Liver (tissue), 9 donors: ENCODE results near the gene TAF13. TPM values are rescaled to one million over a fixed set of nuclear protein-coding genes. Genes with fewer than 3 reads are reported as not detected.

Experiments used
- DNase-seq: peaks from one replicate; pipeline ENCODE4 v3.0.0-alpha.2; 2017; ENCODE audit warnings: low spot score
- H3K27ac ChIP-seq, 2 donors: one replicate each; pipeline ENCODE4 v1.7.0; 2013; ENCODE audit warnings: inconsistent platforms in 2 of 2, low read length in 2 of 2, control low read depth in 1 of 2, low read depth in 1 of 2, mild to moderate bottlenecking in 1 of 2
- H3K27me3 ChIP-seq, 4 donors: one replicate each; pipeline versions ENCODE4 v1.6.1 to v1.7.0; 2013; ENCODE audit warnings: low read length in 3 of 4, inconsistent platforms in 1 of 4, mild to moderate bottlenecking in 1 of 4, moderate library complexity in 1 of 4; ENCODE audit not compliant: control insufficient read depth in 4 of 4, insufficient read depth in 4 of 4
- H3K36me3 ChIP-seq, 4 donors: one replicate each; pipeline versions ENCODE4 v1.6.1 to v1.7.0; 2013; ENCODE audit warnings: low read length in 3 of 4, mild to moderate bottlenecking in 3 of 4, low read depth in 1 of 4, moderate library complexity in 1 of 4; ENCODE audit not compliant: control insufficient read depth in 4 of 4, insufficient read depth in 3 of 4
- H3K4me1 ChIP-seq, 4 donors: one replicate each; pipeline versions ENCODE4 v1.6.1 to v1.7.0; 2013; ENCODE audit warnings: low read length in 3 of 4, mild to moderate bottlenecking in 3 of 4, moderate library complexity in 1 of 4; ENCODE audit not compliant: control insufficient read depth in 4 of 4, insufficient read depth in 4 of 4
- H3K4me3 ChIP-seq, 3 donors: one replicate each; pipeline versions ENCODE4 v1.6.1 to v1.7.0; 2013; ENCODE audit warnings: low read length in 3 of 3, control low read depth in 1 of 3, low read depth in 1 of 3, mild to moderate bottlenecking in 1 of 3
- H3K9ac ChIP-seq, 2 donors: one replicate each; pipeline ENCODE4 v1.7.0; 2013; ENCODE audit warnings: low read length in 2 of 2, mild to moderate bottlenecking in 2 of 2, moderate library complexity in 2 of 2, control low read depth in 1 of 2, low read depth in 1 of 2
- H3K9me3 ChIP-seq, 4 donors: one replicate each; pipeline versions ENCODE4 v1.6.1 to v1.7.0; 2013; ENCODE audit warnings: low read length in 3 of 4; ENCODE audit not compliant: control insufficient read depth in 4 of 4
- ATF3 ChIP-seq: IDR thresholded peaks from 2 replicates; pipeline ENCODE4 v1.6.1; 2016; ENCODE audit warnings: antibody characterized with exemption
- CTCF ChIP-seq: fragments of 150-350 bp; IDR thresholded peaks from 2 replicates; pipeline ENCODE4 v1.5.1; 2017; ENCODE audit warnings: improper control_type of control experiment, low read depth, low read length; ENCODE audit not compliant: missing input control
- EGR1 ChIP-seq, 2 donors: IDR thresholded peaks; 2 replicates each; pipeline ENCODE4 v1.6.1; 2016 to 2018; ENCODE audit warnings: antibody characterized with exemption in 2 of 2, low read depth in 2 of 2
- FOXA1 ChIP-seq: IDR thresholded peaks from 2 replicates; pipeline ENCODE4 v1.6.1; 2016; ENCODE audit warnings: antibody characterized with exemption
- FOXA2 ChIP-seq: IDR thresholded peaks from 2 replicates; pipeline ENCODE4 v1.6.1; 2016; ENCODE audit warnings: antibody characterized with exemption
- GABPA ChIP-seq, 2 donors: IDR thresholded peaks in 1 of 2; conservative IDR thresholded peaks in 1 of 2; 2 replicates each; pipeline ENCODE4 v1.6.1; 2016; ENCODE audit warnings: antibody characterized with exemption in 2 of 2, mild to moderate bottlenecking in 1 of 2, moderate library complexity in 1 of 2
- HNF4A ChIP-seq, 2 donors: conservative IDR thresholded peaks; 2 replicates each; pipeline ENCODE4 v1.6.1; 2016; ENCODE audit warnings: antibody characterized with exemption in 2 of 2, mild to moderate bottlenecking in 2 of 2
- HNF4G ChIP-seq: IDR thresholded peaks from 2 replicates; pipeline ENCODE4 v1.6.1; 2016; ENCODE audit warnings: antibody characterized with exemption
- JUND ChIP-seq, 2 donors: IDR thresholded peaks; 2 replicates each; pipeline ENCODE4 v1.6.1; 2016; ENCODE audit warnings: antibody characterized with exemption in 2 of 2
- MAX ChIP-seq: IDR thresholded peaks from 2 replicates; pipeline ENCODE4 v1.6.1; 2016; ENCODE audit warnings: antibody characterized with exemption
- NR2F2 ChIP-seq: IDR thresholded peaks from 2 replicates; pipeline ENCODE4 v1.6.1; 2016; ENCODE audit warnings: antibody characterized with exemption
- RAD21 ChIP-seq, 2 donors: IDR thresholded peaks; 2 replicates each; pipeline ENCODE4 v1.6.1; 2016; ENCODE audit warnings: antibody characterized with exemption in 2 of 2, mild to moderate bottlenecking in 2 of 2
- REST ChIP-seq: IDR thresholded peaks from 2 replicates; pipeline ENCODE4 v1.6.1; 2016; ENCODE audit warnings: antibody characterized with exemption, mild to moderate bottlenecking
- RXRA ChIP-seq, 2 donors: IDR thresholded peaks; 2 replicates each; pipeline ENCODE4 v1.6.1; 2017 to 2018; ENCODE audit warnings: antibody characterized with exemption in 2 of 2, mild to moderate bottlenecking in 1 of 2
- SP1 ChIP-seq: IDR thresholded peaks from 2 replicates; pipeline ENCODE4 v1.6.1; 2018; ENCODE audit warnings: antibody characterized with exemption, mild to moderate bottlenecking
- TAF1 ChIP-seq: conservative IDR thresholded peaks from 2 replicates; pipeline ENCODE4 v1.6.1; 2016; ENCODE audit warnings: antibody characterized with exemption, mild to moderate bottlenecking
- YY1 ChIP-seq: IDR thresholded peaks from 2 replicates; pipeline ENCODE4 v1.6.1; 2016; ENCODE audit warnings: antibody characterized with exemption, mild to moderate bottlenecking
- ZBTB33 ChIP-seq: IDR thresholded peaks from 2 replicates; pipeline ENCODE4 v1.6.1; 2016; ENCODE audit warnings: antibody characterized with exemption
- WGBS: extraction: QIAGEN DNeasy Blood & Tissue Kit; methylation state at CpG from one replicate; pipeline ENCODE4 v1.1.7; 2013; 5-methylcytosine and 5-hydroxymethylcytosine counted together
- polyA plus RNA-seq, 2 donors: library from polyadenylated mRNA; stranded (reverse) in 1 of 2; unstranded in 1 of 2; fragments of 200-250 nt in 1 of 2; fragments of >200 nt in 1 of 2; fragmentation: Nextera tagmentation in 1 of 2; extraction: Ambion mirVana in 1 of 2; gene quantifications; one replicate each; pipeline versions ENCODE4 v1.2.1 to v1.2.3, GENCODE V29; 2013 to 2015
- total RNA-seq, 2 donors: library from RNA; depleted of rRNA; stranded (reverse); fragments of >200 nt; gene quantifications; one replicate each; pipeline ENCODE4 v1.2.3, GENCODE V29; 2014
- donor health status: healthy.
- donor health status: healthy.
- donor health status: healthy.
- donor health status: healthy.
- donor health status: healthy.

Gene TAF13
- 10 to 100 TPM; 19.3 to 31.7 TPM for total RNA-seq
- polyA plus RNA-seq: 10 to 100 TPM; 17.9 to 21.0 TPM

- no peaks in the 10 kb centered on the region for H3K9me3 ChIP-seq
- peak; percentile 90 for DNase-seq
Measured at GRCh38 chr1:109075531-109076490, at the start of gene TAF13. Gene TAF13, minus strand, starts transcription at chr1:109076003. Its CDS starts 56 bp downstream, at chr1:109075947.

More at GRCh38 chr1:109075531-109076490, at the start of gene TAF13:
- TF ChIP-seq GABPA (IDR thresholded peaks at IDR 0.05 in 1 of 2, conservative IDR thresholded peaks at IDR 0.05 in 1 of 2) (peak; percentile 94 to 100), ZBTB33 (peak; percentile 70), ATF3 (no peak), NR2F2 (peak; percentile 27), HNF4G (no peak), RAD21 (IDR thresholded peaks at IDR 0.05) (peak; percentile 55 to 60), RXRA (IDR thresholded peaks at IDR 0.05) (peak; percentile 15 to 24), EGR1 (IDR thresholded peaks at IDR 0.05; ENCODE audit: low read depth in 2 of 2) (no peak), SP1 (peak; percentile 73), FOXA1 (no peak), TAF1 (peak; percentile 53), YY1 (peak; percentile 89), MAX (peak; percentile 55), REST (peak; percentile 78), HNF4A (conservative IDR thresholded peaks at IDR 0.05) (no peak), JUND (IDR thresholded peaks at IDR 0.05) (peak in 1 of 2 donors; percentile 22), FOXA2 (no peak), CTCF (peak; percentile 28)
- Histone ChIP-seq H3K4me3 (peak within 1 kb of the TSS; percentile 72 to 100 (median 90)), H3K27me3 (no peaks in the 10 kb centered on the region), H3K36me3 (no peaks in the 10 kb centered on the region), H3K4me1 (peaks cover 0 to 8% (median 7%) of the 10 kb centered on the region in 4 donors), H3K9ac (peak within 1 kb of the TSS; percentile 34 to 91), H3K27ac (peak within 1 kb of the TSS; percentile 63 to 82)
- WGBS: 6% methylated on average over 39 of the region's 39 CpGs
